Fibroblast of mammary gland (primary cell): Measurements from ENCODE around the gene FOXO1.
A peak's percentile ranks its signal among the peaks of the same experiment; 100 is the strongest.
"Not testable (repeated sequence)": the region's sequence is repeated elsewhere in the genome, so short reads cannot be mapped to it uniquely, and the experiment has no call there.

ENCODE experiments used
- DNase-seq: peaks from one replicate; pipeline ENCODE4 v3.0.0-alpha.2; 2010; ENCODE audit warnings: low read depth
- H3K4me3 ChIP-seq: 2 replicates; pipeline ENCODE4 v1.5.1; 2011; ENCODE audit warnings: low read depth, mild to moderate bottlenecking, low read length, moderate library complexity; ENCODE audit not compliant: control insufficient read depth
- CTCF ChIP-seq: conservative IDR thresholded peaks from 2 replicates; pipeline ENCODE4 v1.5.1; 2011; ENCODE audit warnings: low read depth, low read length, inconsistent platforms; ENCODE audit not compliant: control insufficient read depth, insufficient read depth

Gene FOXO1

GRCh38 chr13:40666933-40667621, 636 bp upstream of the FOXO1 start:
- no peak for DNase-seq
- H3K4me3 ChIP-seq, result peak overlapping the region; percentile 57
- TF ChIP-seq CTCF, result no peak

- DNase-seq, result no peak
- peak overlapping the region; percentile 75 for H3K4me3 ChIP-seq
- no peak for TF ChIP-seq CTCF
Observed at GRCh38 chr13:40665126-40666044, 1.1 kb downstream of the FOXO1 start.

GRCh38 chr13:40664350-40665125, 1.9 kb downstream of the FOXO1 start:
- TF ChIP-seq CTCF, result no peak
- peak overlapping the region; percentile 75 for H3K4me3 ChIP-seq

GRCh38 chr13:40664100-40664349, 2.4 kb downstream of the FOXO1 start:
- DNase-seq, result not testable (repeated sequence)
- peak overlapping the region; percentile 71 for H3K4me3 ChIP-seq

More at GRCh38 chr13:40664350-40665125, 1.9 kb downstream of the FOXO1 start:
- no peak for DNase-seq

GRCh38 chr13:40662866-40663265, 3.6 kb downstream of the FOXO1 start:
- no peak overlapping the region for H3K4me3 ChIP-seq
- no peak for TF ChIP-seq CTCF
- no peak for DNase-seq

GRCh38 chr13:40661875-40662665, 4.4 kb downstream of the FOXO1 start:
- DNase-seq, result no peak
- no peak for TF ChIP-seq CTCF
- H3K4me3 ChIP-seq, result no peak overlapping the region
